BLaER1 treated with 17β-estradiol and CSF1 and Interleukin-3, amounts not matched to agents 10 nM and 100 nM (cell line): Measurements from ENCODE around the gene SHROOM4.
A peak's percentile ranks its signal among the peaks of the same experiment; 100 is the strongest.

Source experiments
- H3K27ac ChIP-seq, 11 experiments: shearing (Covaris generic); formaldehyde crosslinking; 2 replicates each; pipeline ENCODE4 v1.8.1; 2022
- H3K27me3 ChIP-seq, 11 experiments: shearing (Covaris generic); formaldehyde crosslinking; 2 replicates each; pipeline ENCODE4 v1.8.1; 2022
- H3K36me3 ChIP-seq, 11 experiments: shearing (Covaris generic); formaldehyde crosslinking; 2 replicates each; pipeline ENCODE4 v1.8.1; 2022
- H3K4me1 ChIP-seq, 10 experiments: shearing (Covaris generic); formaldehyde crosslinking; 2 replicates each; pipeline ENCODE4 v1.8.1; 2022
- H3K4me2 ChIP-seq, 11 experiments: shearing (Covaris generic); formaldehyde crosslinking; 2 replicates each; pipeline ENCODE4 v1.8.1; 2022
- H3K4me3 ChIP-seq, 10 experiments: shearing (Covaris generic); formaldehyde crosslinking; 2 replicates each; pipeline ENCODE4 v1.8.1; 2022
- H3K9ac ChIP-seq, 11 experiments: shearing (Covaris generic); formaldehyde crosslinking; 2 replicates each; pipeline ENCODE4 v1.8.1; 2022
- H3K9me3 ChIP-seq, 11 experiments: shearing (Covaris generic); formaldehyde crosslinking; replicated peaks in 1 of 11; 2 replicates each; pipeline ENCODE4 v1.8.1; 2022
- H4K20me1 ChIP-seq, 11 experiments: shearing (Covaris generic); formaldehyde crosslinking; 2 replicates each; pipeline ENCODE4 v1.8.1; 2022
- Cebpa-rat ChIP-seq, 11 experiments: shearing (Covaris generic); IDR thresholded peaks; 2 replicates each; pipeline ENCODE4 v1.8.1; 2022

SHROOM4 gene

GRCh38 chrX:50769389-50770063 lies 44.5 kb downstream of the SHROOM4 start:
- Histone ChIP-seq H4K20me1 (peaks cover 0 to 6% (median 0%) of the 10 kb centered on the region in 11 experiments; a peak in 3 of 22 replicates), H3K27ac (no peak overlapping the region), H3K9me3 (peaks cover 0 to 11% (median 3%) of the 10 kb centered on the region in 11 experiments; a peak in 8 of 22 replicates), H3K36me3 (no peaks in the 10 kb centered on the region), H3K4me2 (no peak overlapping the region), H3K27me3 (peaks cover 67 to 100% (median 93%) of the 10 kb centered on the region in 11 experiments), H3K4me1 (no peaks in the 10 kb centered on the region), H3K9ac (no peak overlapping the region), H3K4me3 (no peak overlapping the region)
- no peak for TF ChIP-seq Cebpa-rat (IDR thresholded peaks at IDR 0.05)

- Histone ChIP-seq H3K4me3 (no peak overlapping the region), H3K4me1 (no peaks in the 10 kb centered on the region), H3K4me2 (no peak overlapping the region), H3K27ac (no peak overlapping the region), H4K20me1 (peaks cover 0 to 6% (median 0%) of the 10 kb centered on the region in 11 experiments; a peak in 3 of 22 replicates), H3K9me3 (peaks cover 0 to 14% (median 6%) of the 10 kb centered on the region in 11 experiments; a peak in 8 of 22 replicates), H3K9ac (no peak overlapping the region), H3K27me3 (peaks cover 68 to 100% (median 93%) of the 10 kb centered on the region in 11 experiments), H3K36me3 (no peaks in the 10 kb centered on the region)
- no peak for TF ChIP-seq Cebpa-rat (IDR thresholded peaks at IDR 0.05)
These were observed 45.2 kb downstream of the SHROOM4 start for GRCh38 chrX:50768801-50769200.

GRCh38 chrX:50765986-50766385 lies 48.0 kb downstream of the SHROOM4 start:
- no peaks in the 10 kb centered on the region for H3K36me3 ChIP-seq
- no peak overlapping the region for H3K27ac ChIP-seq
- no peak for TF ChIP-seq Cebpa-rat (IDR thresholded peaks at IDR 0.05)
- H4K20me1 ChIP-seq, result peaks cover 0 to 6% (median 0%) of the 10 kb centered on the region in 11 experiments; a peak in 3 of 22 replicates
- H3K9ac ChIP-seq, result no peak overlapping the region
- peaks cover 82 to 99% (median 97%) of the 10 kb centered on the region in 11 experiments for H3K27me3 ChIP-seq
- no peaks in the 10 kb centered on the region for H3K4me1 ChIP-seq
- H3K4me2 ChIP-seq, result no peak overlapping the region
- H3K4me3 ChIP-seq, result no peak overlapping the region
- H3K9me3 ChIP-seq, result peaks cover 0 to 27% (median 7%) of the 10 kb centered on the region in 11 experiments; a peak in 8 of 22 replicates

GRCh38 chrX:50762578-50762977 lies 51.4 kb downstream of the SHROOM4 start:
- H3K27me3 ChIP-seq, result peaks cover 79 to 99% (median 93%) of the 10 kb centered on the region in 11 experiments
- TF ChIP-seq Cebpa-rat (IDR thresholded peaks at IDR 0.05), result no peak
- no peak overlapping the region for H3K9ac ChIP-seq
- no peak overlapping the region for H3K27ac ChIP-seq
- no peak overlapping the region for H3K4me3 ChIP-seq
- H3K4me2 ChIP-seq, result no peak overlapping the region
- no peaks in the 10 kb centered on the region for H3K36me3 ChIP-seq
- H3K4me1 ChIP-seq, result no peaks in the 10 kb centered on the region
- H4K20me1 ChIP-seq, result peaks cover 0 to 6% (median 0%) of the 10 kb centered on the region in 11 experiments; a peak in 3 of 22 replicates
- peaks cover 0 to 27% (median 7%) of the 10 kb centered on the region in 11 experiments; a peak in 8 of 22 replicates for H3K9me3 ChIP-seq

- H3K9ac ChIP-seq, result no peak overlapping the region
- no peaks in the 10 kb centered on the region for H3K36me3 ChIP-seq
- H3K27me3 ChIP-seq, result peaks cover 86 to 99% (median 94%) of the 10 kb centered on the region in 11 experiments
- TF ChIP-seq Cebpa-rat (IDR thresholded peaks at IDR 0.05), result no peak
- no peak overlapping the region for H3K27ac ChIP-seq
- no peak overlapping the region for H3K4me2 ChIP-seq
- no peaks in the 10 kb centered on the region for H3K4me1 ChIP-seq
- H3K9me3 ChIP-seq, result no peaks in the 10 kb centered on the region
- no peaks in the 10 kb centered on the region for H4K20me1 ChIP-seq
- H3K4me3 ChIP-seq, result no peak overlapping the region
These were observed 57.7 kb downstream of the SHROOM4 start for GRCh38 chrX:50756276-50756675.

GRCh38 chrX:50751091-50751490 lies 62.9 kb downstream of the SHROOM4 start:
- no peak for TF ChIP-seq Cebpa-rat (IDR thresholded peaks at IDR 0.05)
- H3K4me3 ChIP-seq, result no peak overlapping the region
- H3K27ac ChIP-seq, result no peak overlapping the region
- H3K4me1 ChIP-seq, result no peaks in the 10 kb centered on the region
- H3K9ac ChIP-seq, result no peak overlapping the region
- peaks cover 94 to 100% (median 99%) of the 10 kb centered on the region in 11 experiments for H3K27me3 ChIP-seq
- no peak overlapping the region for H3K4me2 ChIP-seq
- H4K20me1 ChIP-seq, result no peaks in the 10 kb centered on the region
- no peaks in the 10 kb centered on the region for H3K36me3 ChIP-seq
- H3K9me3 ChIP-seq, result no peaks in the 10 kb centered on the region

GRCh38 chrX:50747471-50747900 lies 66.5 kb downstream of the SHROOM4 start:
- Histone ChIP-seq H3K4me3 (no peak overlapping the region), H3K9ac (no peak overlapping the region), H3K36me3 (no peaks in the 10 kb centered on the region), H3K27me3 (peaks cover 97 to 100% (median 100%) of the 10 kb centered on the region in 11 experiments), H3K4me1 (no peaks in the 10 kb centered on the region), H3K27ac (no peak overlapping the region), H3K9me3 (no peaks in the 10 kb centered on the region), H4K20me1 (peaks cover 0 to 3% (median 0%) of the 10 kb centered on the region in 11 experiments; a peak in 1 of 22 replicates), H3K4me2 (no peak overlapping the region)
- TF ChIP-seq Cebpa-rat (IDR thresholded peaks at IDR 0.05), result no peak

- Histone ChIP-seq H3K4me1 (peaks cover 0 to 12% (median 0%) of the 10 kb centered on the region in 10 experiments; a peak in 4 of 20 replicates), H3K27me3 (peaks cover 51 to 64% (median 57%) of the 10 kb centered on the region in 11 experiments), H3K36me3 (no peaks in the 10 kb centered on the region), H3K4me2 (peak overlapping the region in 1 of 11 experiments; percentile 15; a peak in 1 of 22 replicates), H3K27ac (no peak overlapping the region), H4K20me1 (no peaks in the 10 kb centered on the region), H3K9me3 (peaks cover 0 to 1% (median 0%) of the 10 kb centered on the region in 11 experiments; a peak in 1 of 22 replicates), H3K4me3 (no peak overlapping the region), H3K9ac (no peak overlapping the region)
- 0 out of 22 replicates have a peak, but pooled peaks of 1 of the 11 experiments have one; percentile 12 for TF ChIP-seq Cebpa-rat (IDR thresholded peaks at IDR 0.05)
These were observed 77.3 kb downstream of the SHROOM4 start for GRCh38 chrX:50736656-50737055.

GRCh38 chrX:50726296-50726695 lies 87.7 kb downstream of the SHROOM4 start:
- TF ChIP-seq Cebpa-rat (IDR thresholded peaks at IDR 0.05), result no peak
- Histone ChIP-seq H3K4me3 (no peak overlapping the region), H3K27ac (no peak overlapping the region), H4K20me1 (no peaks in the 10 kb centered on the region), H3K9ac (no peak overlapping the region), H3K9me3 (peaks cover 0 to 8% (median 0%) of the 10 kb centered on the region in 11 experiments; a peak in 1 of 22 replicates), H3K27me3 (peaks cover 61 to 95% (median 83%) of the 10 kb centered on the region in 11 experiments), H3K4me1 (no peaks in the 10 kb centered on the region), H3K4me2 (no peak overlapping the region), H3K36me3 (no peaks in the 10 kb centered on the region)
